ENCODE measurements around the gene TXNRD3.

DNA sequence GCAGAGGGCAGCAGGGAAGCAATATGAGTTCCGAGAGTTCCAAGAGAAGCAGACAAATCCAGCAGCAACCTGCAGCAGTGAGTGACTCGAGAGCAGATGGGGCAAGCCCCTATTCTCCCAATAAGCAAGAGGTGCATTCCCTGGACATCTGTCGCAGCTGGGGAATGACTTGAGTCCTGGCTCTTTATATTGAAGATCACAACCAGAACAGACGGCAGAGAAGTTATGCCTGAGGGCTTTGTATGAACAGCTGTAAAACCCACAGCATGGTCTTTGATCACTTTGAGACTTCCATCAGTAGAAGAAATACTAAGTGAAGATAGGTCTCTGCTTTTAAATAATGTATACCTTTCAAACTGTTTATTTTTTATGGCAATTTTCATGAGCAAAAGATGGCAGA is 72.6 kb downstream of the TXNRD3 start:
- TF ChIP-seq TEAD4 (CRISPR knock-in tag; IDR thresholded peaks at IDR 0.05) (no peak), JUN (CRISPR knock-in tag; IDR thresholded peaks at IDR 0.05) (no peak), MXD4 (CRISPR knock-in tag; IDR thresholded peaks at IDR 0.05; ENCODE audit: borderline replicate concordance) (no peak), ATF1 (CRISPR knock-in tag; IDR thresholded peaks at IDR 0.05) (no peak), NR1H2 (CRISPR knock-in tag; IDR thresholded peaks at IDR 0.05) (no peak), ELF4 (CRISPR knock-in tag; IDR thresholded peaks at IDR 0.05; ENCODE audit: low read depth) (no peak), ZNF121 (CRISPR knock-in tag; IDR thresholded peaks at IDR 0.05) (no peak)
- TF ChIP-seq, protein P1, sequence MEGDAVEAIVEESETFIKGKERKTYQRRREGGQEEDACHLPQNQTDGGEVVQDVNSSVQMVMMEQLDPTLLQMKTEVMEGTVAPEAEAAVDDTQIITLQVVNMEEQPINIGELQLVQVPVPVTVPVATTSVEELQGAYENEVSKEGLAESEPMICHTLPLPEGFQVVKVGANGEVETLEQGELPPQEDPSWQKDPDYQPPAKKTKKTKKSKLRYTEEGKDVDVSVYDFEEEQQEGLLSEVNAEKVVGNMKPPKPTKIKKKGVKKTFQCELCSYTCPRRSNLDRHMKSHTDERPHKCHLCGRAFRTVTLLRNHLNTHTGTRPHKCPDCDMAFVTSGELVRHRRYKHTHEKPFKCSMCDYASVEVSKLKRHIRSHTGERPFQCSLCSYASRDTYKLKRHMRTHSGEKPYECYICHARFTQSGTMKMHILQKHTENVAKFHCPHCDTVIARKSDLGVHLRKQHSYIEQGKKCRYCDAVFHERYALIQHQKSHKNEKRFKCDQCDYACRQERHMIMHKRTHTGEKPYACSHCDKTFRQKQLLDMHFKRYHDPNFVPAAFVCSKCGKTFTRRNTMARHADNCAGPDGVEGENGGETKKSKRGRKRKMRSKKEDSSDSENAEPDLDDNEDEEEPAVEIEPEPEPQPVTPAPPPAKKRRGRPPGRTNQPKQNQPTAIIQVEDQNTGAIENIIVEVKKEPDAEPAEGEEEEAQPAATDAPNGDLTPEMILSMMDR (IDR thresholded peaks at IDR 0.05) = no peak
- TF ChIP-seq, protein P2, sequence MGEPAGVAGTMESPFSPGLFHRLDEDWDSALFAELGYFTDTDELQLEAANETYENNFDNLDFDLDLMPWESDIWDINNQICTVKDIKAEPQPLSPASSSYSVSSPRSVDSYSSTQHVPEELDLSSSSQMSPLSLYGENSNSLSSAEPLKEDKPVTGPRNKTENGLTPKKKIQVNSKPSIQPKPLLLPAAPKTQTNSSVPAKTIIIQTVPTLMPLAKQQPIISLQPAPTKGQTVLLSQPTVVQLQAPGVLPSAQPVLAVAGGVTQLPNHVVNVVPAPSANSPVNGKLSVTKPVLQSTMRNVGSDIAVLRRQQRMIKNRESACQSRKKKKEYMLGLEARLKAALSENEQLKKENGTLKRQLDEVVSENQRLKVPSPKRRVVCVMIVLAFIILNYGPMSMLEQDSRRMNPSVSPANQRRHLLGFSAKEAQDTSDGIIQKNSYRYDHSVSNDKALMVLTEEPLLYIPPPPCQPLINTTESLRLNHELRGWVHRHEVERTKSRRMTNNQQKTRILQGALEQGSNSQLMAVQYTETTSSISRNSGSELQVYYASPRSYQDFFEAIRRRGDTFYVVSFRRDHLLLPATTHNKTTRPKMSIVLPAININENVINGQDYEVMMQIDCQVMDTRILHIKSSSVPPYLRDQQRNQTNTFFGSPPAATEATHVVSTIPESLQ (CRISPR knock-in tag; IDR thresholded peaks at IDR 0.05) = no peak

All from WTC11 (cell line).